Muscle of leg (tissue), 11 donors: ENCODE data around the gene ART5. TPM values are rescaled to one million over a fixed set of nuclear protein-coding genes. Genes with fewer than 3 reads are reported as not detected.

Experiments
- DNase-seq: peaks from one replicate; pipeline ENCODE4 v3.0.0; 2013
- H3K27ac ChIP-seq: one replicate; pipeline ENCODE4 v1.5.1; 2013; ENCODE audit warnings: mild to moderate bottlenecking, low read length, control low read depth
- H3K27me3 ChIP-seq: one replicate; pipeline ENCODE4 v1.6.1; 2013; ENCODE audit warnings: low read length; ENCODE audit not compliant: control insufficient read depth, insufficient read depth
- H3K36me3 ChIP-seq: one replicate; pipeline ENCODE4 v1.6.1; 2013; ENCODE audit warnings: low read length; ENCODE audit not compliant: control insufficient read depth, insufficient read depth
- H3K4me1 ChIP-seq: one replicate; pipeline ENCODE4 v1.6.1; 2013; ENCODE audit warnings: low read length; ENCODE audit not compliant: control insufficient read depth, insufficient read depth
- H3K4me3 ChIP-seq: one replicate; pipeline ENCODE4 v1.5.1; 2013; ENCODE audit warnings: low read length, control low read depth
- H3K9me3 ChIP-seq: replicated peaks from 2 replicates; pipeline ENCODE4 v1.6.1; 2013; ENCODE audit warnings: low read depth, low read length; ENCODE audit not compliant: control insufficient read depth
- WGBS: methylation state at CpG from one replicate; pipeline ENCODE4 v1.1.5; 2013; ENCODE audit warnings: missing lambda C conversion rate; ENCODE audit not compliant: insufficient coverage; 5-methylcytosine and 5-hydroxymethylcytosine counted together
- polyA plus RNA-seq, 8 donors: library from polyadenylated mRNA; unstranded; fragments of 120-200 nt; gene quantifications; one replicate each; pipeline versions ENCODE4 v1.2.1 to v1.2.3, GENCODE V29; 2013; ENCODE audit warnings: inconsistent platforms in 1 of 8, low replicate concordance in 1 of 8; ENCODE audit not compliant: insufficient read length in 8 of 8, insufficient read depth in 1 of 8
- total RNA-seq: library from RNA; stranded (reverse); fragments of 120-200 nt; gene quantifications from one replicate; pipeline ENCODE4 v1.2.4, GENCODE V29; 2013

Gene ART5
- total and polyA plus RNA-seq, 9 donors: 1.2 to 5.4 (median 2.8) TPM

GRCh38 chr11:3671334-3672254 lies 29.8 kb upstream of the ART5 start, which contains the start of gene CHRNA10:
Gene CHRNA10, minus strand, starts transcription at chr11:3671384. Its CDS starts 72 bp downstream, at chr11:3671312.
- WGBS: 53% methylated on average over 4 of the region's 9 CpGs

GRCh38 chr11:3669742-3670183 lies 28.0 kb upstream of the ART5 start:
- Histone ChIP-seq H3K27me3 (no peaks in the 10 kb centered on the region), H3K27ac (no peak overlapping the region), H3K36me3 (peaks cover 80% of the 10 kb centered on the region), H3K4me3 (no peak overlapping the region), H3K9me3 (no peaks in the 10 kb centered on the region), H3K4me1 (no peaks in the 10 kb centered on the region)
- WGBS: 90% methylated on average over 2 of the region's 5 CpGs
- no peak for DNase-seq

More at GRCh38 chr11:3671334-3672254, 29.8 kb upstream of the ART5 start, which contains the start of gene CHRNA10:
- Histone ChIP-seq H3K36me3 (peaks cover 81% of the 10 kb centered on the region), H3K4me3 (no peak within 1 kb of the TSS), H3K27me3 (no peaks in the 10 kb centered on the region), H3K4me1 (no peaks in the 10 kb centered on the region), H3K9me3 (no peaks in the 10 kb centered on the region), H3K27ac (no peak within 1 kb of the TSS)
- DNase-seq: no peak

DNA sequence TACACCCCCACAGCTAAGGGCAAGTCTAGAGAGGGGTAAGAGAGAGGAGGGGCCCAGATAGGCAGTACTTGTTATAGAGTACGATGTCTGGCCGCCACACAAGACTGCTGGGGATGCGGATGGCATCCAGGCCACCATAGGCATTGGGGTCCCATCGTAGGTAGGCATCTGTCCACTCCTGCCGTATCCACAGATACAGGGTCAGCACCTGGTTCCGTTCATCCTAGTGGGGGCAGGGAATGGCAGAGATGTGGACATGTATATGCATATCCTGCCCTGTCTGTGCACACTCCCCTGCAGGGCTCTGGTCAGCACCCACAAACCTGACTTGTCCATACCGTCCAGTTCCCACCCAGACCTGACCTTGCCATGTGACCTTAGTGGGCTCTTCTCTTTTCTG lies 27.3 kb upstream of the ART5 start:
- WGBS: 91% methylated on average over 6 of the region's 7 CpGs
- Histone ChIP-seq H3K36me3 (peaks cover 76% of the 10 kb centered on the region), H3K4me3 (no peak overlapping the region), H3K9me3 (no peaks in the 10 kb centered on the region), H3K4me1 (no peaks in the 10 kb centered on the region), H3K27ac (no peak overlapping the region), H3K27me3 (no peaks in the 10 kb centered on the region)
- DNase-seq: no peak

- Histone ChIP-seq H3K4me3 (no peak overlapping the region), H3K27me3 (no peaks in the 10 kb centered on the region), H3K4me1 (no peaks in the 10 kb centered on the region), H3K9me3 (no peaks in the 10 kb centered on the region), H3K36me3 (peaks cover 70% of the 10 kb centered on the region), H3K27ac (no peak overlapping the region)
- 95% methylated on average over 88 of the region's 89 CpGs for WGBS
- no peak for DNase-seq
Observed at GRCh38 chr11:3667149-3668035, 25.6 kb upstream of the ART5 start.

DNA sequence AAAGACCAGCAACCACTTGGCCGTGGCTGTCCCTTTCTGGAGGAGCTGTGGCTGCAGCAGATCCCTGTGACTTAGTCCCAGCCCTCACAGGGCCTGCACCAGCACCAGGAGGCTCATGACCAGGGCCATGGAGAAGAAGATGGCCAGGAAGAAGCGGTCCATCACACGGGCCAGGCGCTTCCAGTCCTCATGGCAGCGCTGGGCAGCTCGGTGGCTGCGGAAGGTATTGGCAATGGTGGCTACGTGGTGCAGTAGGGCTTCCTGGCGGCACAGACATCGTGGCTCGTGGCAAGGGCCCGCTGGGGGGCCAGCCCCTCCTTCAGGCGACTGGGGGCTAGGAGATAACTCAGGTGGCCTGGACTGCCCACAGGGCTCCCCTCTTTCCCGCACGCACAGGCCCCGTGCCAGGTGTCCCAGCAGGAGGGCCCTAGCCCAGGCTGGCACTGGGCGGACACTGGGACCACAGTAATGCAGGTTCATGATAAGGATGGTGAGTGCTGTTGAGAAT lies 24.3 kb upstream of the ART5 start:
- Histone ChIP-seq H3K27ac (no peak overlapping the region), H3K27me3 (no peaks in the 10 kb centered on the region), H3K9me3 (no peaks in the 10 kb centered on the region), H3K4me1 (no peaks in the 10 kb centered on the region), H3K4me3 (no peak overlapping the region), H3K36me3 (peaks cover 57% of the 10 kb centered on the region)
- no peak for DNase-seq
- WGBS: 92% methylated on average over 13 of the region's 17 CpGs

- 78% methylated on average over 3 of the region's 6 CpGs for WGBS
- Histone ChIP-seq H3K36me3 (peaks cover 51% of the 10 kb centered on the region), H3K9me3 (no peaks in the 10 kb centered on the region), H3K27me3 (no peaks in the 10 kb centered on the region), H3K4me3 (no peak overlapping the region), H3K27ac (no peak overlapping the region), H3K4me1 (no peaks in the 10 kb centered on the region)
- DNase-seq: no peak
Observed at GRCh38 chr11:3665336-3666022, 23.7 kb upstream of the ART5 start.

GRCh38 chr11:3664032-3664630 lies 22.3 kb upstream of the ART5 start:
- WGBS: 84% methylated on average over 9 of the region's 10 CpGs

DNA sequence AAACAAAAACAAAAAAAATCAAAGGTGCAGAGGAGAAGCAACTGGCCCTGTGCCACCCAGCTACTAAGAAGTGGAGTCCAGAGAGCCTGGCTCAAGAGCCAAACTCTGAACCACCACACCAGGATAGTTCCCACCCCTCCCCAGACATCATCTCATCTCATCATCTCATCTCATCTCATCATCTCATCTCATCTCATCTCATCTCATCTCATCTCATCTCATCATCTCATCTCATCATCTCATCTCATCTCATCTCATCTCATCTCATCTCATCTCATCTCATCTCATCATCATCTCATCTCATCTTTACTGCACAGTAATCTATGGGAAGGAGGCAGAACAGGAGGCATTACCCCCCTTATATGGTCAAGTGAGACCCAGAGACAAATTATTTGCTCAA lies 21.1 kb upstream of the ART5 start:
- peaks cover 28% of the 10 kb centered on the region for H3K36me3 ChIP-seq

More at GRCh38 chr11:3664032-3664630, 22.3 kb upstream of the ART5 start:
- Histone ChIP-seq H3K27me3 (no peaks in the 10 kb centered on the region), H3K36me3 (peaks cover 38% of the 10 kb centered on the region), H3K4me3 (no peak overlapping the region), H3K9me3 (no peaks in the 10 kb centered on the region), H3K27ac (no peak overlapping the region), H3K4me1 (no peaks in the 10 kb centered on the region)
- DNase-seq: no peak

GRCh38 chr11:3660960-3661359 lies 19.2 kb upstream of the ART5 start:
- Histone ChIP-seq H3K4me1 (no peaks in the 10 kb centered on the region), H3K4me3 (no peak overlapping the region), H3K27me3 (no peaks in the 10 kb centered on the region), H3K36me3 (peaks cover 17% of the 10 kb centered on the region), H3K27ac (no peak overlapping the region), H3K9me3 (no peaks in the 10 kb centered on the region)
- WGBS: 100% methylated on average over 1 of the region's 2 CpGs
- DNase-seq: no peak

More for the DNA sequence above, 21.1 kb upstream of the ART5 start:
- H3K4me3 ChIP-seq: no peak overlapping the region
- no peaks in the 10 kb centered on the region for H3K4me1 ChIP-seq
- no peaks in the 10 kb centered on the region for H3K27me3 ChIP-seq
- H3K27ac ChIP-seq: no peak overlapping the region
- no peak for DNase-seq
- no peaks in the 10 kb centered on the region for H3K9me3 ChIP-seq
